Mesenchymal stem cell (in vitro differentiated cells and primary cell): ENCODE results near the gene ST6GALNAC3.
"Not testable (repeated sequence)": the region's sequence is repeated elsewhere in the genome, so short reads cannot be mapped to it uniquely, and the experiment has no call there.

ENCODE experiments used
- DNase-seq: peaks from one replicate; pipeline ENCODE4 v3.0.0-alpha.2; 2013
- H2AFZ ChIP-seq: one replicate; pipeline ENCODE4 v1.6.1; 2013; ENCODE audit warnings: low read depth, mild to moderate bottlenecking, control low read depth, inconsistent platforms, low read length, moderate library complexity
- H2AK5ac ChIP-seq: 2 replicates; pipeline ENCODE4 v1.6.1; 2013; ENCODE audit warnings: low read length, moderate library complexity, mild to moderate bottlenecking, inconsistent platforms; ENCODE audit not compliant: severe bottlenecking
- H2BK120ac ChIP-seq: one replicate; pipeline ENCODE4 v1.6.1; 2013; ENCODE audit warnings: low read depth, mild to moderate bottlenecking, inconsistent platforms, low read length, moderate library complexity
- H2BK12ac ChIP-seq, 2 experiments: one replicate each; pipeline ENCODE4 v1.6.1; 2013; ENCODE audit warnings: inconsistent platforms in 2 of 2, low read length in 2 of 2, mild to moderate bottlenecking in 2 of 2, moderate library complexity in 2 of 2, control low read depth in 1 of 2
- H2BK15ac ChIP-seq: one replicate; pipeline ENCODE4 v1.6.1; 2013; ENCODE audit warnings: mild to moderate bottlenecking, low read depth, inconsistent platforms; ENCODE audit not compliant: poor library complexity, severe bottlenecking
- H2BK5ac ChIP-seq: 2 replicates; pipeline ENCODE4 v1.6.1; 2013; ENCODE audit warnings: low read depth, mild to moderate bottlenecking, low read length, control low read depth, inconsistent platforms; ENCODE audit not compliant: poor library complexity, severe bottlenecking
- H3K14ac ChIP-seq, 2 experiments: one replicate each; pipeline ENCODE4 v1.6.1; 2013; ENCODE audit warnings: inconsistent platforms in 2 of 2, low read length in 2 of 2, control low read depth in 1 of 2, mild to moderate bottlenecking in 1 of 2, moderate library complexity in 1 of 2
- H3K18ac ChIP-seq, 2 experiments: one replicate each; pipeline ENCODE4 v1.6.1; 2013; ENCODE audit warnings: inconsistent platforms in 2 of 2, low read length in 2 of 2, control low read depth in 1 of 2, low read depth in 1 of 2, mild to moderate bottlenecking in 1 of 2
- H3K23ac ChIP-seq, 2 experiments: one replicate each; pipeline ENCODE4 v1.6.1; 2013; ENCODE audit warnings: inconsistent platforms in 2 of 2, low read length in 2 of 2, mild to moderate bottlenecking in 2 of 2, moderate library complexity in 2 of 2, control low read depth in 1 of 2
- H3K27ac ChIP-seq: 2 replicates; pipeline ENCODE4 v1.5.1; 2013; ENCODE audit warnings: mild to moderate bottlenecking, moderate library complexity, low read length, control low read depth, inconsistent platforms; ENCODE audit not compliant: poor library complexity, severe bottlenecking
- H3K27me3 ChIP-seq, 2 experiments: 2 replicates each; pipeline versions ENCODE4 v1.6.1 to v1.7.0; 2013; ENCODE audit warnings: low read length in 2 of 2, mild to moderate bottlenecking in 2 of 2, moderate library complexity in 2 of 2, control low read depth in 1 of 2, inconsistent platforms in 1 of 2; ENCODE audit not compliant: control insufficient read depth in 1 of 2, insufficient read depth in 1 of 2
- H3K36me3 ChIP-seq, 2 experiments: 2 replicates each; pipeline versions ENCODE4 v1.6.1 to v1.7.0; 2013; ENCODE audit warnings: low read length in 2 of 2, control low read depth in 1 of 2, inconsistent platforms in 1 of 2, low read depth in 1 of 2, mild to moderate bottlenecking in 1 of 2; ENCODE audit not compliant: insufficient read depth in 2 of 2, control insufficient read depth in 1 of 2
- H3K4ac ChIP-seq, 2 experiments: one replicate each; pipeline ENCODE4 v1.6.1; 2013; ENCODE audit warnings: inconsistent platforms in 2 of 2, low read length in 2 of 2, mild to moderate bottlenecking in 2 of 2, moderate library complexity in 2 of 2, control low read depth in 1 of 2, low read depth in 1 of 2
- H3K4me1 ChIP-seq: 2 replicates; pipeline ENCODE4 v1.6.1; 2013; ENCODE audit warnings: low read depth, low read length, control low read depth; ENCODE audit not compliant: control insufficient read depth, insufficient read depth
- H3K4me2 ChIP-seq: 2 replicates; pipeline ENCODE4 v1.6.1; 2013; ENCODE audit warnings: low read length, mild to moderate bottlenecking, inconsistent platforms; ENCODE audit not compliant: poor library complexity, severe bottlenecking
- H3K4me3 ChIP-seq, 2 experiments: 2 replicates each; pipeline versions ENCODE4 v1.5.1 to v1.7.0; 2013; ENCODE audit warnings: low read length in 2 of 2, mild to moderate bottlenecking in 2 of 2, control low read depth in 1 of 2, low read depth in 1 of 2; ENCODE audit not compliant: insufficient read depth in 1 of 2
- H3K79me1 ChIP-seq: replicated peaks from 2 replicates; pipeline ENCODE4 v1.6.1; 2013; ENCODE audit warnings: mild to moderate bottlenecking, control low read depth, low read length, inconsistent platforms; ENCODE audit not compliant: poor library complexity, severe bottlenecking
- H3K9ac ChIP-seq: 2 replicates; pipeline ENCODE4 v1.7.0; 2013; ENCODE audit warnings: mild to moderate bottlenecking, low read length, moderate library complexity
- H3K9me3 ChIP-seq: 2 replicates; pipeline ENCODE4 v1.7.0; 2013; ENCODE audit warnings: mild to moderate bottlenecking, low read length; ENCODE audit not compliant: control insufficient read depth
- H4K8ac ChIP-seq: one replicate; pipeline ENCODE4 v1.6.1; 2013; ENCODE audit warnings: inconsistent platforms, mild to moderate bottlenecking, low read length, moderate library complexity
- H4K91ac ChIP-seq: one replicate; pipeline ENCODE4 v1.6.1; 2013; ENCODE audit warnings: mild to moderate bottlenecking, low read length, inconsistent platforms
- WGBS: methylation state at CpG from one replicate; pipeline ENCODE4 v1.1.7; 2013; ENCODE audit warnings: mixed read lengths; 5-methylcytosine and 5-hydroxymethylcytosine counted together

The ST6GALNAC3 gene

GRCh38 chr1:76095802-76096201 is 21.3 kb downstream of the ST6GALNAC3 start:
- H3K79me1 ChIP-seq, result no peaks in the 10 kb centered on the region
- H3K27me3 ChIP-seq, result peaks cover 0 to 3% of the 10 kb centered on the region in 2 experiments
- H2BK12ac ChIP-seq, result no peak overlapping the region
- no peak overlapping the region for H2BK120ac ChIP-seq
- H3K23ac ChIP-seq, result no peak overlapping the region
- no peak overlapping the region for H3K4me2 ChIP-seq
- no peak for DNase-seq
- H3K9me3 ChIP-seq, result no peaks in the 10 kb centered on the region
- no peak overlapping the region for H3K4me3 ChIP-seq
- no peak overlapping the region for H4K8ac ChIP-seq
- H3K36me3 ChIP-seq, result no peaks in the 10 kb centered on the region
- H2AFZ ChIP-seq, result no peak overlapping the region
- H2BK15ac ChIP-seq, result no peak overlapping the region
- H3K4me1 ChIP-seq, result no peaks in the 10 kb centered on the region
- 92% methylated on average over 5 of the region's 5 CpGs for WGBS
- no peak overlapping the region for H3K4ac ChIP-seq
- no peak overlapping the region for H3K27ac ChIP-seq
- H3K14ac ChIP-seq, result peak overlapping the region in 1 of 2 experiments; percentile 41
- H4K91ac ChIP-seq, result no peak overlapping the region
- H2AK5ac ChIP-seq, result no peak overlapping the region
- H3K18ac ChIP-seq, result no peak overlapping the region
- no peak overlapping the region for H2BK5ac ChIP-seq
- no peak overlapping the region for H3K9ac ChIP-seq

DNA sequence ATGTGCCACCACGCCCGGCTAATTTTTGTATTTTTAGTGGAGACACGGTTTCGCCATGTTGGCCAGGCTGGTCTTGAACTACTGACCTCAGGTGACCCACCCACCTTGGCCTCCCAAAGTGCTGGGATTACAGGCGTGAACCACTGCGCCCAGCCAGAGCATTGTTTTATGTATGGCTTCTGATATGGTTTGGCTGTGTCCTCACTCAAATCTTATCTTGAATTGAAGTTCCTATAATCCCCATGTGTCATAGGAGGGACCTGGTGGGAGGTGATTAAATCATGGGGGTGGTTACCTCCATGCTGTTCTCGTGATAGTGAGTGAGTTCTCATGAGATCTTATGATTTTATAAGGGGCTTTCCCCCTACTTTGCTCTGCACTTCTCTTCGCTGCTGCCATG is 22.5 kb downstream of the ST6GALNAC3 start:
- not testable (repeated sequence) for H3K4me1 ChIP-seq, H3K4me3 ChIP-seq, H3K27me3 ChIP-seq, H2AFZ ChIP-seq, H2BK5ac ChIP-seq, H2BK120ac ChIP-seq, H3K14ac ChIP-seq, H4K91ac ChIP-seq, H3K36me3 ChIP-seq, H3K27ac ChIP-seq, H3K9ac ChIP-seq, H3K79me1 ChIP-seq, H2BK15ac ChIP-seq, H3K18ac ChIP-seq, H3K23ac ChIP-seq, H3K4ac ChIP-seq, H2BK12ac ChIP-seq, H3K9me3 ChIP-seq, H3K4me2 ChIP-seq, DNase-seq, H2AK5ac ChIP-seq, H4K8ac ChIP-seq
- 97% methylated on average over 6 of the region's 8 CpGs for WGBS

DNA sequence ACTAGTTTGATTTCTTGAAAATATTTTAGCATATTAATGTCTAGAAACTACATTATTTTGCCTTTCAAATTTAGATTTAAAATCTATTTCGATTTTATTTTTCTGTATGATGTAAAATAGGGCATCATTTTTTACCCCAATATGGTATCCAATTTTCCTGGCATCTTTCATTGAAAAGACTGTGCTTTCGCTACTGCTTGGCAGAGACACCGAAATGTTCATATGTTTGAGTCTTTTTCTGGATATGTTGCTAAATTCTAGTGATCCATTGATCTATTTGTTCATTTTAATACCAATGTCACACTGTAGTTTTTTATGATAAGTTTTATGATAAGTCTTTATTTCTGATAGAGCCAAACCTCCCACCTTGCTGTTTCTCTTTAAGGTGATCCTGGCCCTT is 24.3 kb downstream of the ST6GALNAC3 start:
- no CpG with 5 or more reads among the region's 3 CpGs for WGBS
- Histone ChIP-seq H2AFZ (no peak overlapping the region), H3K27me3 (peaks cover 0 to 3% of the 10 kb centered on the region in 2 experiments), H3K27ac (no peak overlapping the region), H3K4me1 (no peaks in the 10 kb centered on the region), H3K4ac (no peak overlapping the region), H3K14ac (no peak overlapping the region), H2BK15ac (no peak overlapping the region), H4K8ac (no peak overlapping the region), H3K23ac (no peak overlapping the region), H3K9ac (no peak overlapping the region), H3K4me2 (no peak overlapping the region), H3K18ac (no peak overlapping the region), H4K91ac (no peak overlapping the region), H3K79me1 (no peaks in the 10 kb centered on the region), H2BK12ac (no peak overlapping the region), H2BK120ac (no peak overlapping the region), H3K36me3 (no peaks in the 10 kb centered on the region), H3K4me3 (no peak overlapping the region), H2BK5ac (no peak overlapping the region), H3K9me3 (no peaks in the 10 kb centered on the region), H2AK5ac (no peak overlapping the region)
- no peak for DNase-seq

GRCh38 chr1:76101548-76101947 is 27.0 kb downstream of the ST6GALNAC3 start:
- Histone ChIP-seq H4K8ac (no peak overlapping the region), H3K4ac (no peak overlapping the region), H3K9ac (no peak overlapping the region), H2BK5ac (no peak overlapping the region), H3K23ac (no peak overlapping the region), H3K4me2 (no peak overlapping the region), H2AK5ac (no peak overlapping the region), H2BK15ac (no peak overlapping the region), H2BK120ac (no peak overlapping the region), H3K4me1 (no peaks in the 10 kb centered on the region), H3K4me3 (no peak overlapping the region), H3K9me3 (no peaks in the 10 kb centered on the region), H3K36me3 (no peaks in the 10 kb centered on the region), H3K79me1 (no peaks in the 10 kb centered on the region), H2BK12ac (no peak overlapping the region), H3K14ac (no peak overlapping the region), H2AFZ (no peak overlapping the region), H4K91ac (no peak overlapping the region), H3K18ac (no peak overlapping the region), H3K27me3 (no peaks in the 10 kb centered on the region), H3K27ac (no peak overlapping the region)
- 94% methylated on average over 2 of the region's 4 CpGs for WGBS
- no peak for DNase-seq
